GM19452 (cell line): ENCODE results near the gene APOD.

ENCODE experiments used
- ATAC-seq: cut with Tn5 transposase; IDR thresholded peaks from one replicate; pipeline ENCODE4 v1.9.1; 2021; ENCODE audit not compliant: unreplicated experiment

APOD gene

DNA sequence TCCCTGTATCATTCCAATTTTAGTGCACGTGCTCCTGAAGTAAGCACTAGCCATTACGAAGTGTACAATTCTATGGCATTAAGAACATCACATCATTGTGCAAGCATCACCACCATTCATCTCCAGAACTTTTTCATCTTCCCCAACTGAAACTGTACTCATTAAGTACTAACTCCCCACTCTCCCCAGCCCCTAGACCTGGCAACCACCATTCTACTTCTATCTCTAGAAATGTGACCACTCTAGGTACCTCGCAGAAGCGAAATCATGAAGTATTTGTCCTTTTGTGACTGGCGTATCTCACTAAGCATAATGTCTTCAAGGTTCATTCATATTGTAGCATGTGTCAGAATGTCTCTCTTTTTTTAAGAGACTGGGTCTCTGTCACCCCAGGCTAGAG is 52.1 kb downstream of the APOD start:
- ATAC-seq: no peak

DNA sequence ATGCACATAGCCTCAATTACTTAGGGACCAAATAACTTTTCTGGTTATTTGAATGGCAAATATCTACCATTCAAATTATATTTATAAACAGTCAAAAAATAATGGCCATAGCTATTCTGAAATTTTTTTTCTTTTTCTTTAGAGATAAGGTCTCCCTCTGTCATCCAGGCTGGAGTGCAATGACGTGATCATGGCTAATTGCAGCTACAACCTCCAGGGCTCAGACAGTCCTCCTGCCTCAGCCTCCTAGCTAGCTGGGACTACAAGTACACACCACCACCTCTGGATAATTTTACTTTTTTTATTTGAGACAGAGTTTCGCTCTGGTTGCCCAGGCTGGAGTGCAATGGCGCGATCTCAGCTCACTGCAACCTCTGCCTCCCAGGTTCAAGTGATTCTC is 57.2 kb downstream of the APOD start:
- no peak for ATAC-seq

DNA sequence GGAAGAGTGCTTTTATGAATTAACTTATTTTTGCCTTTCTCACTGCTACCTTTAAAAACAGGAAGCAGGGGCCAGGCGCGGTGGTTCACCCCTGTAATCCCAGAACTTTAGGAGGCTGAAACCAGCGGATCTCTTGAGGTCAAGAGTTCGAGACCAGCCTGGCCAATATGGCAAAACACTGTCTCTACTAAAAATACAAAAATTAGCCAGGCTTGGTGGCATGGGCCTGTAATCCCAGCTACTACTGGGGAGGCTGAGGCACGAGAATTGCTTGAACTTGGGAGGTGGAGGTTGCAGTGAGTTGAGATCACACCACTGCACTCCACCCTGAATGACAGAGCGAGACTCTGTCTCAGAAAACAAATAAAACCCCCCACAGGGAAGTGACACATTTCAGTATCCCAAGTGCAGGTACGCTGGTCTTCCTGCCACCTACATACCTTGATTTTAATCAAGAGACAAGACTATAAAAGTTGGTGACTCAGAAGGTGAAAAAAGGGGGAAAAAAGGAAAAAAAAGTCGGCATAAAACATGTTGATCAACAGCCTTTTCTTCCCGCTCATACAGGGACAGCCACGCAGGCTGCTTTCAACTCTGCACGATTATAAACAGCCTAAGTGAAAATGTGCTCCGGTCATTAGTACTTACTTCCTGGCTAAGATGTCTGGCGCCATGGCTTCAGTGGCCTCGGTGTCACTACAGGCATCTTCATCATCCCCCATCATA is 59.4 kb downstream of the APOD start:
- no peak for ATAC-seq

DNA sequence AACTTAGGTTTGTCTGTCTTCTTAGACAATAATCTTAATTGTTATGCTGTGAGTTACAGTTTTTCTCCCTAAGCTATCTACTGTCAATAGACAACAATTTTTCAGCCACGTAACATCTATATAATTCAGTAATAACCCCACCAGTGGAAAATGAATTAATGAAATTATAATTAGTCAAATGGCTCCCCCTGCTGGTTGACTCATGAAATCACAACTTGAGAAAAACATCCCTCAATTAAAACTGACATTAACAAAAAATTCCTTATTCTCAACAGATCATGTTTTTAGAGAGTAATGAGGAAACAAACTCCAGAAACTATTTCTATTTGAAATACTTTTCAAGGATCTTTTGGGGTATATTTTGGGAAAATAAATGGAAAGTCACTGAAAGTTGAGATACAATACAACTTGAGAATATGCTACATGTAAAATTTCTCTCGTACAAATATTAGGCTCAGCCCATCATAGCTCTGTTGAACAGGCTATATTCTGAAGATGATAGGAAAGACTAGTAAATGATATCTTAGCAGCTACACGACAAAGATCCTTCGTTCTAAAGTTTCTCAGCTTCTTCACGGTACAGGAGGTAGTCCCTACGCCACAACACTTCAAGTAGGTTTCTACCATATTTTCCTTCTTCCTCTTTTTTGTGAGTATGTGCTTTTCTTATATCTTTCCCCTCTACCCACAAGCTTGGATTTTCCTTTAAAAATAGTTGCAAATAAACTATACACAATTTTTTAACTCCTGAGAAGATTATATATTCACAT is 61.3 kb downstream of the APOD start:
- no peak for ATAC-seq
